Activated naive CD8-positive, alpha-beta T cell treated with anti-CD3 and anti-CD28 coated beads for 36 hours (primary cell): ENCODE data around the gene RNU2-1. TPM values are rescaled to one million over a fixed set of nuclear protein-coding genes. Genes with fewer than 3 reads are reported as not detected.
"Not testable (repeated sequence)": the region's sequence is repeated elsewhere in the genome, so short reads cannot be mapped to it uniquely, and the experiment has no call there.

Source experiments
- DNase-seq: peaks from one replicate; pipeline ENCODE4 v3.0.0; 2021
- H3K27ac Mint-ChIP-seq: one replicate; pipeline ENCODE4 v1.8.0; 2022; ENCODE audit warnings: mild to moderate bottlenecking, moderate library complexity, mixed read lengths
- H3K27me3 Mint-ChIP-seq: one replicate; pipeline ENCODE4 v1.8.0; 2022; ENCODE audit warnings: mild to moderate bottlenecking, mixed read lengths
- H3K36me3 Mint-ChIP-seq: one replicate; pipeline ENCODE4 v1.8.0; 2021; ENCODE audit warnings: mild to moderate bottlenecking, mixed read lengths
- H3K4me1 Mint-ChIP-seq: one replicate; pipeline ENCODE4 v1.8.0; 2021; ENCODE audit warnings: mixed read lengths
- H3K4me3 Mint-ChIP-seq: one replicate; pipeline ENCODE4 v1.8.0; 2022; ENCODE audit warnings: mild to moderate bottlenecking, moderate library complexity, mixed read lengths
- H3K9me3 Mint-ChIP-seq: one replicate; pipeline ENCODE4 v1.8.0; 2022; ENCODE audit warnings: mixed read lengths
- total RNA-seq, 2 experiments: library from RNA; stranded (reverse); gene quantifications; one replicate each; pipeline ENCODE4 v1.2.3, GENCODE V29; 2021

Gene RNU2-1
- total RNA-seq, 2 experiments from 2014 or later, result 3,764 to 4,468 TPM

- peaks cover 24% of the 10 kb centered on the region for H3K36me3 Mint-ChIP-seq
- H3K9me3 Mint-ChIP-seq, result no peaks in the 10 kb centered on the region
- peaks cover 32% of the 10 kb centered on the region for H3K4me1 Mint-ChIP-seq
- no peak overlapping the region for H3K27ac Mint-ChIP-seq
- H3K4me3 Mint-ChIP-seq, result no peak overlapping the region
- no peak for DNase-seq
- H3K27me3 Mint-ChIP-seq, result no peaks in the 10 kb centered on the region
These were observed 13.2 kb downstream of the RNU2-1 start for GRCh38 chr17:43220511-43221125.

GRCh38 chr17:43219746-43220380, 13.9 kb downstream of the RNU2-1 start:
- Mint-ChIP-seq H3K9me3 (no peaks in the 10 kb centered on the region), H3K27me3 (no peaks in the 10 kb centered on the region), H3K4me1 (peaks cover 35% of the 10 kb centered on the region), H3K4me3 (no peak overlapping the region), H3K36me3 (peaks cover 28% of the 10 kb centered on the region), H3K27ac (no peak overlapping the region)
- no peak for DNase-seq

GRCh38 chr17:43219001-43219400, 14.8 kb downstream of the RNU2-1 start:
- Mint-ChIP-seq H3K27me3 (no peaks in the 10 kb centered on the region), H3K4me1 (peaks cover 35% of the 10 kb centered on the region), H3K36me3 (peaks cover 23% of the 10 kb centered on the region), H3K4me3 (no peak overlapping the region), H3K27ac (peak overlapping the region; percentile 34), H3K9me3 (no peaks in the 10 kb centered on the region)
- no peak for DNase-seq

- Mint-ChIP-seq H3K27ac (peak overlapping the region; percentile 87), H3K36me3 (peaks cover 32% of the 10 kb centered on the region), H3K4me1 (peaks cover 48% of the 10 kb centered on the region), H3K9me3 (no peaks in the 10 kb centered on the region), H3K27me3 (no peaks in the 10 kb centered on the region), H3K4me3 (peak overlapping the region; percentile 30)
- DNase-seq, result peak; percentile 36
These were observed 16.1 kb downstream of the RNU2-1 start for GRCh38 chr17:43217614-43218087.

- Mint-ChIP-seq H3K9me3 (no peaks in the 10 kb centered on the region), H3K36me3 (peaks cover 35% of the 10 kb centered on the region), H3K4me3 (no peak overlapping the region), H3K27me3 (no peaks in the 10 kb centered on the region), H3K4me1 (peaks cover 54% of the 10 kb centered on the region), H3K27ac (peak overlapping the region; percentile 87)
- no peak for DNase-seq
These were observed 16.8 kb downstream of the RNU2-1 start for GRCh38 chr17:43216762-43217613.

- Mint-ChIP-seq H3K4me3 (no peak overlapping the region), H3K36me3 (peaks cover 33% of the 10 kb centered on the region), H3K9me3 (no peaks in the 10 kb centered on the region), H3K27ac (peak overlapping the region; percentile 48), H3K4me1 (peaks cover 51% of the 10 kb centered on the region), H3K27me3 (no peaks in the 10 kb centered on the region)
- DNase-seq, result no peak
These were observed 17.4 kb downstream of the RNU2-1 start for GRCh38 chr17:43216369-43216761.

GRCh38 chr17:43215341-43215740, 18.4 kb downstream of the RNU2-1 start:
- DNase-seq, result no peak
- Mint-ChIP-seq H3K27me3 (no peaks in the 10 kb centered on the region), H3K9me3 (no peaks in the 10 kb centered on the region), H3K4me1 (peaks cover 47% of the 10 kb centered on the region), H3K4me3 (no peak overlapping the region), H3K36me3 (peaks cover 35% of the 10 kb centered on the region), H3K27ac (no peak overlapping the region)

- peak overlapping the region; percentile 98 for H3K4me3 Mint-ChIP-seq
- peaks cover 44% of the 10 kb centered on the region for H3K4me1 Mint-ChIP-seq
- no peaks in the 10 kb centered on the region for H3K9me3 Mint-ChIP-seq
- no peaks in the 10 kb centered on the region for H3K27me3 Mint-ChIP-seq
- H3K36me3 Mint-ChIP-seq, result peaks cover 35% of the 10 kb centered on the region
- DNase-seq, result no peak
- no peak overlapping the region for H3K27ac Mint-ChIP-seq
These were observed 20.2 kb downstream of the RNU2-1 start for GRCh38 chr17:43213545-43213944.

- Mint-ChIP-seq H3K4me3 (peak overlapping the region; percentile 98), H3K9me3 (no peaks in the 10 kb centered on the region), H3K27ac (peak overlapping the region; percentile 82), H3K36me3 (peaks cover 30% of the 10 kb centered on the region), H3K27me3 (no peaks in the 10 kb centered on the region), H3K4me1 (peaks cover 40% of the 10 kb centered on the region)
- DNase-seq, result no peak
These were observed 20.9 kb downstream of the RNU2-1 start for GRCh38 chr17:43212641-43213490.

- peaks cover 28% of the 10 kb centered on the region for H3K4me1 Mint-ChIP-seq
- H3K27ac Mint-ChIP-seq, result peak within 1 kb of the TSS; percentile 82
- H3K36me3 Mint-ChIP-seq, result peaks cover 30% of the 10 kb centered on the region
- H3K27me3 Mint-ChIP-seq, result no peaks in the 10 kb centered on the region
- DNase-seq, result peak; percentile 77
- no peaks in the 10 kb centered on the region for H3K9me3 Mint-ChIP-seq
- peak within 1 kb of the TSS; percentile 98 for H3K4me3 Mint-ChIP-seq
These were observed 22.0 kb downstream of the RNU2-1 start, which contains the start of gene TMEM106A for GRCh38 chr17:43211480-43212402. Gene TMEM106A (plus strand): TSS chr17:43211875. CDS start chr17:43213042, 1,167 bp downstream.

- Mint-ChIP-seq H3K9me3 (no peaks in the 10 kb centered on the region), H3K4me3 (peak overlapping the region; percentile 98)
- DNase-seq, result no peak
These were observed 22.7 kb downstream of the RNU2-1 start for GRCh38 chr17:43211123-43211479.

GRCh38 chr17:43210576-43210975, 23.2 kb downstream of the RNU2-1 start:
- peaks cover 25% of the 10 kb centered on the region for H3K4me1 Mint-ChIP-seq
- no peaks in the 10 kb centered on the region for H3K27me3 Mint-ChIP-seq

More at GRCh38 chr17:43211123-43211479, 22.7 kb downstream of the RNU2-1 start:
- Mint-ChIP-seq H3K27ac (peak overlapping the region; percentile 82), H3K4me1 (peaks cover 25% of the 10 kb centered on the region), H3K36me3 (peaks cover 27% of the 10 kb centered on the region), H3K27me3 (no peaks in the 10 kb centered on the region)

GRCh38 chr17:43203013-43203412, 30.8 kb downstream of the RNU2-1 start:
- H3K36me3 Mint-ChIP-seq, H3K27ac Mint-ChIP-seq, H3K4me3 Mint-ChIP-seq, DNase-seq, H3K27me3 Mint-ChIP-seq, H3K9me3 Mint-ChIP-seq: not testable (repeated sequence)
- peaks cover 10% of the 10 kb centered on the region for H3K4me1 Mint-ChIP-seq

More at GRCh38 chr17:43210576-43210975, 23.2 kb downstream of the RNU2-1 start:
- Mint-ChIP-seq H3K27ac (peak overlapping the region; percentile 82), H3K36me3 (peaks cover 22% of the 10 kb centered on the region), H3K4me3 (peak overlapping the region; percentile 98), H3K9me3 (no peaks in the 10 kb centered on the region)
- DNase-seq, result no peak
